Measurements from ENCODE around the gene NADSYN1. TPM values are rescaled to one million over a fixed set of nuclear protein-coding genes. Genes with fewer than 3 reads are reported as not detected.

Gene NADSYN1
- total and polyA plus RNA-seq, 2 experiments from 2014 or later: 35.6 to 54.9 TPM

GRCh38 chr11:71535825-71536224 is 82.8 kb downstream of the NADSYN1 start (continued):
- no peak for TF ChIP-seq ZNF462 (CRISPR knock-in tag; IDR thresholded peaks at IDR 0.05)
- no peak for TF ChIP-seq ETS1 (IDR thresholded peaks at IDR 0.05)

- Histone ChIP-seq H3K4me3 (no peak overlapping the region), H4K20me1 (replicated peaks; ENCODE audit: insufficient read depth) (no peaks in the 10 kb centered on the region; the same call in 1 of the 2 replicates), H3K27me3 (ENCODE audit: insufficient read depth) (no peaks in the 10 kb centered on the region), H3K9me2 (ENCODE audit: insufficient read depth) (no peaks in the 10 kb centered on the region), H2AFZ (no peak overlapping the region), H3K4me1 (ENCODE audit: insufficient read depth) (no peaks in the 10 kb centered on the region), H3K27ac (ENCODE audit: low read depth) (no peak overlapping the region), H3K4me2 (no peak overlapping the region), H3K79me2 (replicated peaks; ENCODE audit: insufficient read depth) (no peaks in the 10 kb centered on the region), H3K36me3 (ENCODE audit: insufficient read depth) (no peaks in the 10 kb centered on the region), H3F3A (replicated peaks; ENCODE audit: low read depth) (no peaks in the 10 kb centered on the region)
- Mint-ChIP-seq H3K9me3 (peaks cover 9% of the 10 kb centered on the region), H3K36me3 (ENCODE audit: low read depth) (peaks cover 8% of the 10 kb centered on the region; the same call in 1 of the 3 replicates), H3K27ac (no peak overlapping the region), H3K4me1 (no peaks in the 10 kb centered on the region; the same call in 2 of the 3 replicates), H3K27me3 (ENCODE audit: insufficient read depth, low read depth, poor library complexity) (peaks cover 6% of the 10 kb centered on the region), H3K4me3 (no peak overlapping the region)
- no peak for DNase-seq (ENCODE audit: low spot score)
- peak; percentile 36; the same call in 2 of the 3 replicates for ATAC-seq
- TF ChIP-seq POLR2AphosphoS5 (IDR thresholded peaks at IDR 0.05; ENCODE audit: low read depth): no peak
- no peak for TF ChIP-seq JUNB (IDR thresholded peaks at IDR 0.05; ENCODE audit: unreplicated experiment)
- no peak for TF ChIP-seq CTCF (conservative IDR thresholded peaks at IDR 0.05; ENCODE audit: low read depth in 2 of 2)
- TF ChIP-seq ZNF114 (CRISPR knock-in tag; IDR thresholded peaks at IDR 0.05): no peak
- no peak for TF ChIP-seq ZNF462 (CRISPR knock-in tag; IDR thresholded peaks at IDR 0.05)
- TF ChIP-seq EZH2phosphoT487 (IDR thresholded peaks at IDR 0.05; ENCODE audit: unreplicated experiment): no peak
Observed at GRCh38 chr11:71537537-71537936, 84.5 kb downstream of the NADSYN1 start.

Measured in GM23338 (cell line).